Lower leg skin (tissue), 3 donors: ENCODE results near the gene SLX4IP.

Source experiments
- POLR2A ChIP-seq, 2 donors: fragments of 450-650 bp; IDR thresholded peaks; one replicate each; pipeline ENCODE4 v1.6.1; 2016 to 2017; ENCODE audit warnings: antibody characterized with exemption in 2 of 2, mild to moderate bottlenecking in 1 of 2, moderate library complexity in 1 of 2
- TF ChIP-seq, protein P1 (sequence below), 3 donors: fragments of 450-650 bp; IDR thresholded peaks; one replicate each; pipeline ENCODE4 v1.5.1; 2016; ENCODE audit warnings: antibody characterized with exemption in 3 of 3, mild to moderate bottlenecking in 3 of 3, moderate library complexity in 2 of 3

- TF ChIP-seq, protein P1, sequence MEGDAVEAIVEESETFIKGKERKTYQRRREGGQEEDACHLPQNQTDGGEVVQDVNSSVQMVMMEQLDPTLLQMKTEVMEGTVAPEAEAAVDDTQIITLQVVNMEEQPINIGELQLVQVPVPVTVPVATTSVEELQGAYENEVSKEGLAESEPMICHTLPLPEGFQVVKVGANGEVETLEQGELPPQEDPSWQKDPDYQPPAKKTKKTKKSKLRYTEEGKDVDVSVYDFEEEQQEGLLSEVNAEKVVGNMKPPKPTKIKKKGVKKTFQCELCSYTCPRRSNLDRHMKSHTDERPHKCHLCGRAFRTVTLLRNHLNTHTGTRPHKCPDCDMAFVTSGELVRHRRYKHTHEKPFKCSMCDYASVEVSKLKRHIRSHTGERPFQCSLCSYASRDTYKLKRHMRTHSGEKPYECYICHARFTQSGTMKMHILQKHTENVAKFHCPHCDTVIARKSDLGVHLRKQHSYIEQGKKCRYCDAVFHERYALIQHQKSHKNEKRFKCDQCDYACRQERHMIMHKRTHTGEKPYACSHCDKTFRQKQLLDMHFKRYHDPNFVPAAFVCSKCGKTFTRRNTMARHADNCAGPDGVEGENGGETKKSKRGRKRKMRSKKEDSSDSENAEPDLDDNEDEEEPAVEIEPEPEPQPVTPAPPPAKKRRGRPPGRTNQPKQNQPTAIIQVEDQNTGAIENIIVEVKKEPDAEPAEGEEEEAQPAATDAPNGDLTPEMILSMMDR (IDR thresholded peaks at IDR 0.05): no peak
- no peak for TF ChIP-seq POLR2A (IDR thresholded peaks at IDR 0.05)
Measured at GRCh38 chr20:10660661-10661060, 225.6 kb downstream of the SLX4IP start.
